Measurements from ENCODE around the gene ODF2L.

ODF2L gene

GRCh38 chr1:86317926-86318325 is 78.2 kb downstream of the ODF2L start:
- DNase-seq (ENCODE audit: low spot score): no peak

GRCh38 chr1:86305731-86306130 is 90.4 kb downstream of the ODF2L start:
- no peak for DNase-seq (ENCODE audit: low spot score)

- DNase-seq (ENCODE audit: low spot score): no peak
These were observed 93.0 kb downstream of the ODF2L start for GRCh38 chr1:86303041-86303690.
